ENCODE measurements around the gene KLHL42.

DNA sequence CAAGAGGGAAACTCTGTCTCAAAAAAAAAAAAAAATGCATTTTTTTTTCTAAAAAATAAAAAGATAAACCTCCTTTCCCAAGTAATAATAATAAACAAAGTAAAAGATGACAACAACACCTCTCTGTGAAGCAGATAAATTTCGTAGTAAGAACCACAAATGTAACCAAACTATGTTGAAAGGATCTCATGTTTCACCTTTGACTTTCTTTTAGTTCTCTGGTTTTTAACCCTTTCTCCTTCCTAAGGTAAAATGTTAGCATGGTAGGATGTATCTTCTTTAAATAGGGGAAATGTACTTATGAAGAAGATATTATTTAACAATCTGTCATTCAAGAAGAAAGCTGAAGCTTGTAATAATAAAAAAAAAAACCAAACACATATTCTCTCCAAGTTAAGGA lies 1.8 kb upstream of the KLHL42 start:
- TF ChIP-seq POLR2A (IDR thresholded peaks at IDR 0.05) (no peak), CTCF (IDR thresholded peaks at IDR 0.05) (no peak), POLR2AphosphoS5 (IDR thresholded peaks at IDR 0.05) (no peak)
